NCI-H187 treated with DMSO at 0.1 percent for 48 hours (cell line): ENCODE measurements around the gene FMN1.
A peak's percentile ranks its signal among the peaks of the same experiment; 100 is the strongest.

Experiments
- DNase-seq: peaks from one replicate; lab custom pipeline; 2025; lab: John Stamatoyannopoulos, UW

FMN1 gene

GRCh38 chr15:33194704-33195670 is at the start of gene FMN1:
Gene FMN1, minus strand, starts transcription at chr15:33194714. Its CDS starts 39,800 bp downstream, at chr15:33154914.
- peak; percentile 48 for DNase-seq

- DNase-seq: no peak
These were observed 49.4 kb upstream of the FMN1 start for GRCh38 chr15:33243869-33244268.

GRCh38 chr15:33243393-33243792 is 48.9 kb upstream of the FMN1 start:
- no peak for DNase-seq

- no peak for DNase-seq
These were observed 48.2 kb upstream of the FMN1 start for GRCh38 chr15:33242669-33243191.

- no peak for DNase-seq
These were observed 47.7 kb upstream of the FMN1 start for GRCh38 chr15:33242165-33242564.

- DNase-seq: no peak
These were observed 42.5 kb upstream of the FMN1 start for GRCh38 chr15:33236841-33237509.

GRCh38 chr15:33234020-33234461 is 39.5 kb upstream of the FMN1 start:
- DNase-seq: no peak

GRCh38 chr15:33226559-33227181 is 32.2 kb upstream of the FMN1 start:
- no peak for DNase-seq

GRCh38 chr15:33218071-33218491 is 23.6 kb upstream of the FMN1 start:
- no peak for DNase-seq

- no peak for DNase-seq
These were observed 21.7 kb upstream of the FMN1 start for GRCh38 chr15:33215941-33216872.

- no peak for DNase-seq
These were observed 16.8 kb upstream of the FMN1 start for GRCh38 chr15:33211176-33211808.

- DNase-seq: no peak
These were observed 15.3 kb upstream of the FMN1 start for GRCh38 chr15:33209575-33210481.

- no peak for DNase-seq
These were observed 13.1 kb upstream of the FMN1 start for GRCh38 chr15:33207646-33208045.

GRCh38 chr15:33206366-33206765 is 11.9 kb upstream of the FMN1 start:
- no peak for DNase-seq

GRCh38 chr15:33204926-33205325 is 10.4 kb upstream of the FMN1 start:
- DNase-seq: no peak

- no peak for DNase-seq
These were observed 9.6 kb upstream of the FMN1 start for GRCh38 chr15:33204087-33204486.

GRCh38 chr15:33201491-33202231 is 7.1 kb upstream of the FMN1 start:
- DNase-seq: no peak

GRCh38 chr15:33200903-33201302 is 6.4 kb upstream of the FMN1 start:
- DNase-seq: no peak

GRCh38 chr15:33200444-33200843 is 5.9 kb upstream of the FMN1 start:
- no peak for DNase-seq
